Skeletal muscle cell (primary cell): Measurements from ENCODE around the gene NXPH3.
"Not testable (repeated sequence)": the region's sequence is repeated elsewhere in the genome, so short reads cannot be mapped to it uniquely, and the experiment has no call there.

Experiments used
- DNase-seq: peaks from one replicate; pipeline ENCODE4 v3.0.0-alpha.2; 2010; ENCODE audit warnings: low read depth
- H3K4me3 ChIP-seq: 2 replicates; pipeline ENCODE4 v1.5.1; 2011; ENCODE audit warnings: low read depth, mild to moderate bottlenecking, control low read depth, low read length, moderate library complexity

NXPH3 gene

GRCh38 chr17:49575679-49576087 is at the start of gene NXPH3:
TSS of gene NXPH3 (plus strand) at chr17:49575871. CDS start at chr17:49576220, 349 bp downstream.
- no peak for DNase-seq
- H3K4me3 ChIP-seq, result peak within 1 kb of the TSS; percentile 57

GRCh38 chr17:49527927-49528651 is 47.6 kb upstream of the NXPH3 start:
- no peak for DNase-seq
- H3K4me3 ChIP-seq, result no peak overlapping the region

DNA sequence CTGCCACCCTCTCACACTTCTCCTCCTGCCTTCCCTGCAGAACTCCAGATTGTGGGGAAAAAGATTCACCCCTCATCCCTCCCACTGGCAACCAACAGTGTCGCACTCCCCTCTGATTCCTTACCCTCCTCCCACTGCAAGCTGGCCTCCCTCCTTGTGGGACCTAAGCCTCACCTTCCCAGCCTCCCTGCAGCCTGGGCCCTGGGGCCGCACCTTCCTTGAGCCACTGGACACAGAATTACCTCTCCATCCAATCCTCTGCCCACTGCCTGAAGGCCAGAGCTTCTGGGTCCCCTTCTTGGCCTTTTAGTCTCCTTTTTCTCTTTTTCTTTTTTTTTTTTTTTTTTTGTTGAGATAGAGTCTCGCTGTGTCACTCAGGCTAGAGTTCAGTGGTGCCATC is 46.7 kb upstream of the NXPH3 start:
- no peak overlapping the region for H3K4me3 ChIP-seq
- no peak for DNase-seq

DNA sequence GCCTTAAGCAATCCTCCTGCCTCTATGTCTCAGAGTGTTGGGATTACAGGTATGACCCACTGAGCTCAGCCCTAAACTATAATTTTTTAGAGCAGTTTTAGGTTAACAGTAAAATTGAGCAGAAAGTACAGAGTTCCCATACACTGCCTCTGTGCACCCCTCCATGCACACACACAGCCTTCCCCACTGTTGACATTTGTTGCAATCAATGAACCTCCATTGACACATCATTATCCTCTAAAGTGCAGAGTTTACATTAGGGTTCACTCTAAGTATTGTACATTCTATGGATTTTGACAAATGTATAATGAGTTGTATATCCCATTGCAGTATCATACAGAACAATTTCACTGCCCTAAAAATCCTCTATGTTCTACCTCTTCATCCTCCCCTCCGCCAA is 45.6 kb upstream of the NXPH3 start:
- no peak overlapping the region for H3K4me3 ChIP-seq
- DNase-seq, result no peak

- H3K4me3 ChIP-seq, result no peak overlapping the region
- no peak for DNase-seq
Observed at GRCh38 chr17:49543860-49544259, 31.8 kb upstream of the NXPH3 start.

DNA sequence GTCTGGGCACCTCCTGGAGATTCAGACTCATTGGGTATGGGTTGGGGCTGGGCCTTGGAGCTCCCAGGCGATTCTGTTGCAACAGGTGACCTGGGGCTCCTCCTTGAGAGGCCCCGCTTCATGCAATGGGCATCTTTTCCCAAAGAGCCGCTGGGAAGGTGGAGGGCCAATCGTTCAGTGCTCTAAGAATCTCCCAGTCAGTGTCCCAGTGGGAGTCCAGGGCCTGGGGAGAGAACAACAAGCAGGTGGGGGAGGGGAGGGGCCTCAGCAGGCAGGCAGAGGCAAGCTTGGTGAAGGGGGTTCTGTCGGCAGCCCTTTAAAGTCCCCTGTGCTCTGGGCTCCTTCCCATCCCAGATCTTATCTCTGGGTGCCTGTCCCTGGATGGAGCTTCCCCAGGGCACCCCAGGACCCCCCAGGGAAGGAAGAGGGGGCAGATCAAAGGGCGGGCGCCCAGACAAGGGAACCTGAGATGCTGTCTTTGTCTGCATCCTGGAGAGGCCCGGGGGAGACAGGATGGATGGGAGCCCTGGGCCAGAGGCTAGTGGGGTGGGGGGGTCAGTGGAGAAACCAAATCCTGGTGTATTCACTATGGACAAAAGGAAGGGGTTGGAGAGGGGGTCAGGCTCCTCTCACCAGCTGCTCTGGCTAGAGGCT is 30.5 kb upstream of the NXPH3 start:
- no peak overlapping the region for H3K4me3 ChIP-seq
- no peak for DNase-seq

DNA sequence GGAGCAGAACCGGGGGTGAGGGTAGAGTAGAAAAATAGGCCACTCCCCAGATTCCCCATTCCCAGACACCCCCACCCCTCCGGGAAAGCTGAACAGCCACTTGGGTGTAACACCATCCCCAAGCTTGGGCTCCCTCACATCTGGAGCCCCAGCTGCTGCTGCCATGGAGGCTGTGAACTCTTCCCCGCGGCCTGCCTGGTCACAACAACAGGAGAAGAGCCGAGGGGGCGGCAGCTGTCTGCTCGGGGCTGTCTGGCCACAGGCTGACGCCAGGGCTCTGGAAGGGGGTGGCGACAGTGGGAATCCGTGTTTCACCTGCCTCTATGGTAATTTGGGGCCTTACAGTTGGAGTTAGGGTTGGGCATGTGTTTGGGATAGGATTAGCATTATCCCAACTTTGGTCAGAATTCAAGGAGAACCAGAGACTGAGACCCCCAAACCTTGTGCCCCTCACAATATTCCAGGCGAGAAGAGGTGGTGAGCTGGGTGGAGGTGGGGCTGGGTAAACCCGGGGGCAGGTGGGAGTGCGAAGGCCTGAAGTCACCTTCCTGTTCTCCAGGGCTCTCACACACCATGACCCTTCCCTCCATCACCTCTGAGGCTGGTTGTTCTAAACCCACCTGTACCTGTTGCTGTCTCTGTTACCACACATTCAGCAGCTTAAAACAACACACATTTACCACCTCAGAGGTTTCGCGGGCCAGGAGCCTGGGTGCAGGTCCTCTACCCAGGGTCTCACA is 29.7 kb upstream of the NXPH3 start:
- no peak overlapping the region for H3K4me3 ChIP-seq
- no peak for DNase-seq

- no peak for DNase-seq
- no peak overlapping the region for H3K4me3 ChIP-seq
Observed at GRCh38 chr17:49546546-49547535, 28.8 kb upstream of the NXPH3 start.

GRCh38 chr17:49547566-49547965 is 28.1 kb upstream of the NXPH3 start:
- no peak for DNase-seq
- no peak overlapping the region for H3K4me3 ChIP-seq

DNA sequence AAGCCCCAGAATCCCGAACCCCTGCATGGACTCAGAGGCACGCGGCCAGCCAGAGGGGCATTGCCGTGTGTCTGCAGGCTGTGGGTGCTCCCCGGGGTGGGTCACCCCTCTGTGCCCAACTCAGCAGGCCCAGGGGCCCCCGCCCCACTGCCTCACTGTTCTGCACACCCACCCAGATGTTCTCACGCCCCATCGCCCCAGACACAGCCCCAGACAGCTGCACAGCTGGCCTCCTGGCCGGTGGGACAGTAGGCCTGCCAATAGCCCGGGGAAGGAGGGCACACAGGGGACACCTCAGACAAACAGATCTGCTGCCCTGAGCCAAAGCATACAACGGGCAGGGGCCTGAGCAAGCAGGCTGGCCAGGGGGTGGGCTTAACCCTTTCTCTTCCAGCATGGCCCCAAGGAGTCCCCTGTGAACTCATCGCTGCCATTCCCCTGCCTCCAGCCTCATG is 27.6 kb upstream of the NXPH3 start:
- DNase-seq, result no peak
- no peak overlapping the region for H3K4me3 ChIP-seq

GRCh38 chr17:49548506-49549310 is 27.0 kb upstream of the NXPH3 start:
- H3K4me3 ChIP-seq, result no peak overlapping the region
- no peak for DNase-seq

GRCh38 chr17:49549311-49549605 is 26.4 kb upstream of the NXPH3 start:
- no peak overlapping the region for H3K4me3 ChIP-seq
- no peak for DNase-seq

DNA sequence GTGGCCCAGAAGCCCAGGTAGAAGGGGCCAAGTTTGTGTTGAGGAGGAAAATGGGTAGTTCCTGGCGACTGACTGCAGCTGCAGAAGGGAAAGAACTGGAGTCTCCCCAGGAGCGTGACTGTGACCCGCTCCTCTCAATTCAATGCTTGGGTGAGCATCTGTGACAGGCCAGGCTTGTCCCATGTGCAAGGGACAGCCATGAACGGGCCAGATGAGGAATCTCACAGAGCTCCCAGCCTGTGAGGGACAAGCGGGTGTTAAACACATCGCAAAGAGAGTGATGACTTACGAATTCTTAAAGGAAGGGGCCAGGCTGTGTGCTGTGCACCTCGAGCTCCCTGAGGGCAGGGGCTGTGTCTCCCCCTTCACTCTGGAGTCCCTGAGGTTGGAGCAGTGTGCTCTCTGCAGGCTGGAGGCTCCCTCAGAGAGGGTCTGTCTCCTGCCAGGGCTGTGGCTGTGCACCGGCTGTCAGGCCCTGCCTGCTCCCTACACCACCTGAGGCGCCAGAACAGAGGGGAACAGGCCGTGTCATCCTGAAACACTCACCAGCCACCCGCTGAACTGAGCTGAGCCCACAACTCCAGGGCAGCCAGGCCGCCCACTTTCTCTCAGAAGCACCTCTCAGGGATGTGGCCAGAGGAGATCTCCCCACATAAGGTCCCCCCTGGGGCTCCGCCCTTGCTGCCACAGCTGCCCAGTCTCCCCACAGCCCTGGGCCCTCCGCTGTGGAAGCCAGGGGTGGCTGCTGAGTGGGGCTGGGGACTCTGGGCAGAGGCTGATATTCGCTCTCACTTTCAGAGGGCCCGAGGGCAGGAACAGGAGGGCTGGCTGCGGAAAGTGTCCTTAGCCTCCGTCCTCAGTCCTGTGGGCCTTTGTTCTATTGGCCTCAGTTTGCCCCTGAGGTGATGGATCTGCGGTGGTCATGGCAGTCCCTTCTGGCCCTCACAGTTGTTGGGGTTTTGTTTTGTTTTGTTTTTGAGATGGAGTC is 25.7 kb upstream of the NXPH3 start:
- no peak overlapping the region for H3K4me3 ChIP-seq
- no peak for DNase-seq

- DNase-seq, result not testable (repeated sequence)
Observed at GRCh38 chr17:49550764-49551163, 24.9 kb upstream of the NXPH3 start.

GRCh38 chr17:49551221-49552069 is 24.2 kb upstream of the NXPH3 start:
- H3K4me3 ChIP-seq, result no peak overlapping the region
- no peak for DNase-seq

More at GRCh38 chr17:49550764-49551163, 24.9 kb upstream of the NXPH3 start:
- H3K4me3 ChIP-seq, result not testable (repeated sequence)

- H3K4me3 ChIP-seq, result no peak overlapping the region
- no peak for DNase-seq
Observed at GRCh38 chr17:49552070-49552751, 23.5 kb upstream of the NXPH3 start.
